IMR-90 (cell line): Measurements from ENCODE around the gene RALGPS1. TPM values are rescaled to one million over a fixed set of nuclear protein-coding genes. Genes with fewer than 3 reads are reported as not detected.

ENCODE experiments used
- ATAC-seq: fragments of 200-7000 bp; cut with Tn5 transposase; 2 replicates; pipeline ENCODE4 v1.9.1; 2020; ENCODE audit warnings: low read depth, mild to moderate bottlenecking, moderate library complexity
- BruUV-seq: library from RNA; stranded (reverse); fragments of 400-500 nt; replicated peaks from 2 replicates; lab custom pipeline; 2021; lab: Mats Ljungman, UMichigan
- CTCF ChIA-PET: fragments of 300-600 bp; formaldehyde crosslinking; extraction: SDS; loops from one replicate; lab custom pipeline; 2021; ENCODE audit warnings: antibody characterized with exemption; lab: Yijun Ruan, JAX
- POLR2A ChIA-PET: fragments of 300-600 bp; sonication (Branson Sonifier 250); formaldehyde crosslinking; loops from one replicate; lab custom pipeline; 2022; ENCODE audit warnings: antibody characterized with exemption; ENCODE audit not compliant: unreplicated experiment; lab: Charles Lee
- DNase-seq: peaks from one replicate; pipeline ENCODE4 v3.0.0; 2013
- H2AFZ ChIP-seq: replicated peaks from 2 replicates; pipeline ENCODE3; 2013; ENCODE audit warnings: low read length, mild to moderate bottlenecking; ENCODE audit not compliant: poor library complexity
- H2AK5ac ChIP-seq: 2 replicates; pipeline ENCODE4 v1.6.1; 2013; ENCODE audit warnings: low read depth, low read length, inconsistent platforms
- H2AK9ac ChIP-seq: replicated peaks from 2 replicates; pipeline ENCODE3; 2013; ENCODE audit warnings: mild to moderate bottlenecking, low read depth, low read length, moderate library complexity; ENCODE audit not compliant: poor library complexity
- H2BK120ac ChIP-seq: 2 replicates; pipeline ENCODE4 v1.6.1; 2013; ENCODE audit warnings: low read depth, low read length, inconsistent platforms
- H2BK15ac ChIP-seq: 3 replicates; pipeline ENCODE4 v1.6.1; 2013; ENCODE audit warnings: low read depth, low read length, inconsistent platforms
- H2BK20ac ChIP-seq: 2 replicates; pipeline ENCODE4 v1.6.1; 2013; ENCODE audit warnings: low read depth, mild to moderate bottlenecking, inconsistent platforms, low read length, moderate library complexity
- H2BK5ac ChIP-seq: 2 replicates; pipeline ENCODE4 v1.6.1; 2013; ENCODE audit warnings: mild to moderate bottlenecking, low read depth, low read length, inconsistent platforms; ENCODE audit not compliant: poor library complexity, severe bottlenecking
- H3K14ac ChIP-seq: replicated peaks from 2 replicates; pipeline ENCODE4 v1.6.1; 2013; ENCODE audit warnings: low read depth, low read length, inconsistent platforms
- H3K18ac ChIP-seq: 2 replicates; pipeline ENCODE4 v1.6.1; 2013; ENCODE audit warnings: low read depth, low read length, control low read depth
- H3K23ac ChIP-seq: 2 replicates; pipeline ENCODE4 v1.6.1; 2013; ENCODE audit warnings: low read depth, low read length, inconsistent platforms
- H3K27ac ChIP-seq: 2 replicates; pipeline ENCODE4 v1.5.1; 2013; ENCODE audit warnings: mild to moderate bottlenecking, control low read depth, low read length; ENCODE audit not compliant: insufficient read depth
- H3K27me3 ChIP-seq: 2 replicates; pipeline ENCODE4 v1.6.1; 2013; ENCODE audit warnings: low read length; ENCODE audit not compliant: control insufficient read depth, insufficient read depth
- H3K36me3 ChIP-seq: 2 replicates; pipeline ENCODE4 v1.6.1; 2013; ENCODE audit warnings: low read length, mixed read lengths; ENCODE audit not compliant: control insufficient read depth, insufficient read depth
- H3K4ac ChIP-seq: 2 replicates; pipeline ENCODE4 v1.6.1; 2013; ENCODE audit warnings: low read depth, low read length, inconsistent platforms
- H3K4me1 ChIP-seq: 2 replicates; pipeline ENCODE4 v1.6.1; 2013; ENCODE audit warnings: low read length, mixed read lengths; ENCODE audit not compliant: control insufficient read depth, insufficient read depth
- H3K4me2 ChIP-seq: 2 replicates; pipeline ENCODE4 v1.6.1; 2013; ENCODE audit warnings: low read depth, mild to moderate bottlenecking, control low read depth, low read length, moderate library complexity
- H3K4me3 ChIP-seq: 2 replicates; pipeline ENCODE4 v1.5.1; 2013; ENCODE audit warnings: low read depth, mild to moderate bottlenecking, control low read depth, low read length, moderate library complexity; ENCODE audit not compliant: insufficient read depth
- H3K56ac ChIP-seq: 2 replicates; pipeline ENCODE4 v1.6.1; 2013; ENCODE audit warnings: low read length, inconsistent platforms; ENCODE audit not compliant: insufficient read depth; ENCODE audit errors: extremely low read depth
- H3K79me1 ChIP-seq, 2 experiments: 2 replicates each; pipeline ENCODE4 v1.6.1; 2013; ENCODE audit warnings: low read length in 2 of 2, inconsistent platforms in 1 of 2, low read depth in 1 of 2
- H3K9ac ChIP-seq: 2 replicates; pipeline ENCODE4 v1.6.1; 2013; ENCODE audit warnings: low read depth, low read length, control low read depth
- H3K9me1 ChIP-seq: 2 replicates; pipeline ENCODE4 v1.6.1; 2013; ENCODE audit warnings: low read length, inconsistent platforms; ENCODE audit not compliant: insufficient read depth
- H3K9me3 ChIP-seq: 2 replicates; pipeline ENCODE4 v1.6.1; 2013; ENCODE audit warnings: low read length; ENCODE audit not compliant: control insufficient read depth, insufficient read depth
- H4K20me1 ChIP-seq: 2 replicates; pipeline ENCODE4 v1.6.1; 2013; ENCODE audit warnings: low read length, inconsistent platforms; ENCODE audit not compliant: insufficient read depth
- H4K5ac ChIP-seq: 2 replicates; pipeline ENCODE4 v1.6.1; 2013; ENCODE audit warnings: mild to moderate bottlenecking, low read depth, low read length, control low read depth
- H4K8ac ChIP-seq, 2 experiments: 2 replicates each; pipeline ENCODE4 v1.6.1; 2013; ENCODE audit warnings: low read depth in 2 of 2, low read length in 2 of 2, control low read depth in 1 of 2, inconsistent platforms in 1 of 2
- H4K91ac ChIP-seq: 2 replicates; pipeline ENCODE4 v1.6.1; 2013; ENCODE audit warnings: low read depth, low read length, inconsistent platforms; ENCODE audit not compliant: insufficient read depth
- BHLHE40 ChIP-seq: fragments of 150-350 bp; IDR thresholded peaks from 2 replicates; pipeline ENCODE4 v1.6.1; 2016; ENCODE audit warnings: mild to moderate bottlenecking, low read depth, low read length
- CEBPB ChIP-seq: IDR thresholded peaks from 2 replicates; pipeline ENCODE4 v1.6.1; 2012; ENCODE audit warnings: low read depth, low read length, improper control_type of control experiment
- CHD1 ChIP-seq: IDR thresholded peaks from 2 replicates; pipeline ENCODE4 v1.6.1; 2012; ENCODE audit warnings: low read depth, low read length, improper control_type of control experiment
- CTCF ChIP-seq: conservative IDR thresholded peaks from 2 replicates; pipeline ENCODE4 v1.5.1; 2012; ENCODE audit warnings: mild to moderate bottlenecking, low read depth, low read length, improper control_type of control experiment
- ELK1 ChIP-seq: fragments of 150-350 bp; IDR thresholded peaks from 2 replicates; pipeline ENCODE4 v1.6.1; 2016; ENCODE audit warnings: low read depth, mild to moderate bottlenecking, low read length, moderate library complexity, borderline replicate concordance
- FOS ChIP-seq: fragments of 150-350 bp; IDR thresholded peaks from 2 replicates; pipeline ENCODE4 v1.6.1; 2016; ENCODE audit warnings: low read depth, low read length
- MAFK ChIP-seq: IDR thresholded peaks from 2 replicates; pipeline ENCODE4 v1.6.1; 2012; ENCODE audit warnings: low read depth, low read length, improper control_type of control experiment
- MAZ ChIP-seq: IDR thresholded peaks from 2 replicates; pipeline ENCODE4 v1.6.1; 2012; ENCODE audit warnings: low read depth, mild to moderate bottlenecking, low read length, improper control_type of control experiment, moderate library complexity, borderline replicate concordance
- MXI1 ChIP-seq: IDR thresholded peaks from 2 replicates; pipeline ENCODE4 v1.6.1; 2012; ENCODE audit warnings: low read depth, mild to moderate bottlenecking, low read length, moderate library complexity, borderline replicate concordance
- NFE2L2 ChIP-seq: fragments of 150-350 bp; IDR thresholded peaks from 2 replicates; pipeline ENCODE4 v1.6.1; 2016; ENCODE audit warnings: low read depth, mild to moderate bottlenecking, low read length
- POLR2A ChIP-seq: IDR thresholded peaks from 2 replicates; pipeline ENCODE4 v1.6.1; 2012; ENCODE audit warnings: mild to moderate bottlenecking, low read depth, low read length
- RAD21 ChIP-seq: IDR thresholded peaks from 2 replicates; pipeline ENCODE4 v1.6.1; 2012; ENCODE audit warnings: low read length, improper control_type of control experiment
- RCOR1 ChIP-seq: IDR thresholded peaks from 2 replicates; pipeline ENCODE4 v1.6.1; 2012; ENCODE audit warnings: mild to moderate bottlenecking, low read length, improper control_type of control experiment; ENCODE audit not compliant: insufficient replicate concordance
- RFX5 ChIP-seq: IDR thresholded peaks from 2 replicates; pipeline ENCODE4 v1.8.0; 2012; ENCODE audit warnings: low read depth, mild to moderate bottlenecking, low read length, moderate library complexity
- SMC3 ChIP-seq: fragments of 150-350 bp; IDR thresholded peaks from 2 replicates; pipeline ENCODE4 v1.6.1; 2016; ENCODE audit warnings: low read depth, mild to moderate bottlenecking, antibody characterized with exemption, low read length, moderate library complexity
- USF2 ChIP-seq: fragments of 150-350 bp; IDR thresholded peaks from 2 replicates; pipeline ENCODE4 v1.6.1; 2017; ENCODE audit warnings: mild to moderate bottlenecking, antibody characterized with exemption, low read length, low read depth
- WGBS, 2 experiments: methylation state at CpG; one replicate each; pipeline versions ENCODE4 v1.1.5 to v1.1.7; 2013; ENCODE audit warnings: missing lambda C conversion rate in 2 of 2; ENCODE audit not compliant: insufficient read length in 1 of 2; ENCODE audit errors: extremely low coverage in 2 of 2; 5-methylcytosine and 5-hydroxymethylcytosine counted together
- dilution Hi-C: fragments of 300-500 bp; cut with HindIII; formaldehyde crosslinking; loops from one replicate; pipeline ENCODE4 v1.14.3; 2018; ENCODE audit warnings: low sequenced_read_pairs; ENCODE audit not compliant: unreplicated experiment
- in situ Hi-C: fragments of 300-500 bp; cut with MboI; formaldehyde crosslinking; loops from 3 replicates; pipeline ENCODE4 v1.14.3; 2019; ENCODE audit warnings: low sequenced_read_pairs, inconsistent platforms, mixed read lengths
- intact Hi-C: fragments of 100-400 bp; cut with micrococcal nuclease; formaldehyde crosslinking; loops from 2 replicates; pipeline ENCODE4 v1.10.0; 2022
- polyA plus RNA-seq, 3 experiments: library from polyadenylated mRNA; depleted of rRNA; stranded (reverse); fragments of >200 nt; gene quantifications; 2 replicates each; pipeline ENCODE4 v1.2.3, GENCODE V29; 2012; ENCODE audit warnings: low replicate concordance in 1 of 3
- total RNA-seq: library from RNA; depleted of rRNA; stranded (reverse); fragments of >200 nt; gene quantifications from 2 replicates; pipeline ENCODE4 v1.2.3, GENCODE V29; 2012

Gene RALGPS1
- total and polyA plus RNA-seq, 2 of the 4 experiments (the other 2 are of a cell fraction) = 0.90 to 2.8 TPM

GRCh38 chr9:127038531-127038930 is 123.9 kb downstream of the RALGPS1 start:
- Histone ChIP-seq H3K56ac (no peak overlapping the region), H4K5ac (no peak overlapping the region), H2AK5ac (no peak overlapping the region), H3K27me3 (no peaks in the 10 kb centered on the region), H2BK20ac (no peak overlapping the region), H3K14ac (0 out of 2 replicates have a peak overlapping the region, but pooled peaks have one; percentile 33), H2BK15ac (no peak overlapping the region), H3K4me3 (no peak overlapping the region), H3K79me1 (no peaks in the 10 kb centered on the region), H2BK5ac (no peak overlapping the region), H4K91ac (no peak overlapping the region), H3K27ac (no peak overlapping the region), H3K4me2 (no peak overlapping the region), H3K4me1 (peaks cover 8% of the 10 kb centered on the region; the same call in 1 of the 2 replicates), H3K4ac (no peak overlapping the region), H3K23ac (no peak overlapping the region), H4K8ac (no peak overlapping the region), H2AK9ac (no peak overlapping the region), H4K20me1 (no peaks in the 10 kb centered on the region), H3K9me1 (peaks cover 5% of the 10 kb centered on the region; the same call in 1 of the 2 replicates), H3K18ac (no peak overlapping the region), H2BK120ac (no peak overlapping the region), H3K36me3 (no peaks in the 10 kb centered on the region), H2AFZ (no peak overlapping the region), H3K9ac (no peak overlapping the region), H3K9me3 (no peaks in the 10 kb centered on the region)
- TF ChIP-seq RAD21 (no peak), FOS (no peak), CTCF (no peak), USF2 (no peak), CEBPB (no peak), RFX5 (no peak), RCOR1 (no peak), MAFK (no peak), NFE2L2 (no peak), POLR2A (no peak), MAZ (no peak), CHD1 (no peak), BHLHE40 (no peak), SMC3 (no peak), ELK1 (no peak), MXI1 (no peak)
- WGBS, 2 experiments = 60% methylated on average over 1 of the region's 5 CpGs; no CpG with 5 or more reads in 1 of the 2 experiments
- intact Hi-C loops (no loop called here), in situ Hi-C loops (no loop called here), dilution Hi-C loops (no loop called here)
- BruUV-seq = no TSS peak
- no peak for DNase-seq
- ATAC-seq = no peak
- POLR2A ChIA-PET = no interaction called here
- CTCF ChIA-PET = no interaction called here
